IMR-90 (cell line): ENCODE data around the gene CCL23. TPM values are rescaled to one million over a fixed set of nuclear protein-coding genes. Genes with fewer than 3 reads are reported as not detected.

Experiments
- ATAC-seq: fragments of 200-7000 bp; cut with Tn5 transposase; 2 replicates; pipeline ENCODE4 v1.9.1; 2020; ENCODE audit warnings: low read depth, mild to moderate bottlenecking, moderate library complexity
- BruUV-seq: library from RNA; stranded (reverse); fragments of 400-500 nt; replicated peaks from 2 replicates; lab custom pipeline; 2021; lab: Mats Ljungman, UMichigan
- CTCF ChIA-PET: fragments of 300-600 bp; formaldehyde crosslinking; extraction: SDS; loops from one replicate; lab custom pipeline; 2021; ENCODE audit warnings: antibody characterized with exemption; lab: Yijun Ruan, JAX
- POLR2A ChIA-PET: fragments of 300-600 bp; sonication (Branson Sonifier 250); formaldehyde crosslinking; loops from one replicate; lab custom pipeline; 2022; ENCODE audit warnings: antibody characterized with exemption; ENCODE audit not compliant: unreplicated experiment; lab: Charles Lee
- DNase-seq: peaks from one replicate; pipeline ENCODE4 v3.0.0; 2013
- H2AFZ ChIP-seq: replicated peaks from 2 replicates; pipeline ENCODE3; 2013; ENCODE audit warnings: low read length, mild to moderate bottlenecking; ENCODE audit not compliant: poor library complexity
- H2AK5ac ChIP-seq: 2 replicates; pipeline ENCODE4 v1.6.1; 2013; ENCODE audit warnings: low read depth, low read length, inconsistent platforms
- H2AK9ac ChIP-seq: replicated peaks from 2 replicates; pipeline ENCODE3; 2013; ENCODE audit warnings: mild to moderate bottlenecking, low read depth, low read length, moderate library complexity; ENCODE audit not compliant: poor library complexity
- H2BK120ac ChIP-seq: 2 replicates; pipeline ENCODE4 v1.6.1; 2013; ENCODE audit warnings: low read depth, low read length, inconsistent platforms
- H2BK15ac ChIP-seq: 3 replicates; pipeline ENCODE4 v1.6.1; 2013; ENCODE audit warnings: low read depth, low read length, inconsistent platforms
- H2BK20ac ChIP-seq: 2 replicates; pipeline ENCODE4 v1.6.1; 2013; ENCODE audit warnings: low read depth, mild to moderate bottlenecking, inconsistent platforms, low read length, moderate library complexity
- H2BK5ac ChIP-seq: 2 replicates; pipeline ENCODE4 v1.6.1; 2013; ENCODE audit warnings: mild to moderate bottlenecking, low read depth, low read length, inconsistent platforms; ENCODE audit not compliant: poor library complexity, severe bottlenecking
- H3K14ac ChIP-seq: replicated peaks from 2 replicates; pipeline ENCODE4 v1.6.1; 2013; ENCODE audit warnings: low read depth, low read length, inconsistent platforms
- H3K18ac ChIP-seq: 2 replicates; pipeline ENCODE4 v1.6.1; 2013; ENCODE audit warnings: low read depth, low read length, control low read depth
- H3K23ac ChIP-seq: 2 replicates; pipeline ENCODE4 v1.6.1; 2013; ENCODE audit warnings: low read depth, low read length, inconsistent platforms
- H3K27ac ChIP-seq: 2 replicates; pipeline ENCODE4 v1.5.1; 2013; ENCODE audit warnings: mild to moderate bottlenecking, control low read depth, low read length; ENCODE audit not compliant: insufficient read depth
- H3K27me3 ChIP-seq: 2 replicates; pipeline ENCODE4 v1.6.1; 2013; ENCODE audit warnings: low read length; ENCODE audit not compliant: control insufficient read depth, insufficient read depth
- H3K36me3 ChIP-seq: 2 replicates; pipeline ENCODE4 v1.6.1; 2013; ENCODE audit warnings: low read length, mixed read lengths; ENCODE audit not compliant: control insufficient read depth, insufficient read depth
- H3K4ac ChIP-seq: 2 replicates; pipeline ENCODE4 v1.6.1; 2013; ENCODE audit warnings: low read depth, low read length, inconsistent platforms
- H3K4me1 ChIP-seq: 2 replicates; pipeline ENCODE4 v1.6.1; 2013; ENCODE audit warnings: low read length, mixed read lengths; ENCODE audit not compliant: control insufficient read depth, insufficient read depth
- H3K4me2 ChIP-seq: 2 replicates; pipeline ENCODE4 v1.6.1; 2013; ENCODE audit warnings: low read depth, mild to moderate bottlenecking, control low read depth, low read length, moderate library complexity
- H3K4me3 ChIP-seq: 2 replicates; pipeline ENCODE4 v1.5.1; 2013; ENCODE audit warnings: low read depth, mild to moderate bottlenecking, control low read depth, low read length, moderate library complexity; ENCODE audit not compliant: insufficient read depth
- H3K56ac ChIP-seq: 2 replicates; pipeline ENCODE4 v1.6.1; 2013; ENCODE audit warnings: low read length, inconsistent platforms; ENCODE audit not compliant: insufficient read depth; ENCODE audit errors: extremely low read depth
- H3K79me1 ChIP-seq, 2 experiments: 2 replicates each; pipeline ENCODE4 v1.6.1; 2013; ENCODE audit warnings: low read length in 2 of 2, inconsistent platforms in 1 of 2, low read depth in 1 of 2
- H3K9ac ChIP-seq: 2 replicates; pipeline ENCODE4 v1.6.1; 2013; ENCODE audit warnings: low read depth, low read length, control low read depth
- H3K9me1 ChIP-seq: 2 replicates; pipeline ENCODE4 v1.6.1; 2013; ENCODE audit warnings: low read length, inconsistent platforms; ENCODE audit not compliant: insufficient read depth
- H3K9me3 ChIP-seq: 2 replicates; pipeline ENCODE4 v1.6.1; 2013; ENCODE audit warnings: low read length; ENCODE audit not compliant: control insufficient read depth, insufficient read depth
- H4K20me1 ChIP-seq: 2 replicates; pipeline ENCODE4 v1.6.1; 2013; ENCODE audit warnings: low read length, inconsistent platforms; ENCODE audit not compliant: insufficient read depth
- H4K5ac ChIP-seq: 2 replicates; pipeline ENCODE4 v1.6.1; 2013; ENCODE audit warnings: mild to moderate bottlenecking, low read depth, low read length, control low read depth
- H4K8ac ChIP-seq, 2 experiments: 2 replicates each; pipeline ENCODE4 v1.6.1; 2013; ENCODE audit warnings: low read depth in 2 of 2, low read length in 2 of 2, control low read depth in 1 of 2, inconsistent platforms in 1 of 2
- H4K91ac ChIP-seq: 2 replicates; pipeline ENCODE4 v1.6.1; 2013; ENCODE audit warnings: low read depth, low read length, inconsistent platforms; ENCODE audit not compliant: insufficient read depth
- BHLHE40 ChIP-seq: fragments of 150-350 bp; IDR thresholded peaks from 2 replicates; pipeline ENCODE4 v1.6.1; 2016; ENCODE audit warnings: mild to moderate bottlenecking, low read depth, low read length
- CEBPB ChIP-seq: IDR thresholded peaks from 2 replicates; pipeline ENCODE4 v1.6.1; 2012; ENCODE audit warnings: low read depth, low read length, improper control_type of control experiment
- CHD1 ChIP-seq: IDR thresholded peaks from 2 replicates; pipeline ENCODE4 v1.6.1; 2012; ENCODE audit warnings: low read depth, low read length, improper control_type of control experiment
- ELK1 ChIP-seq: fragments of 150-350 bp; IDR thresholded peaks from 2 replicates; pipeline ENCODE4 v1.6.1; 2016; ENCODE audit warnings: low read depth, mild to moderate bottlenecking, low read length, moderate library complexity, borderline replicate concordance
- FOS ChIP-seq: fragments of 150-350 bp; IDR thresholded peaks from 2 replicates; pipeline ENCODE4 v1.6.1; 2016; ENCODE audit warnings: low read depth, low read length
- MAFK ChIP-seq: IDR thresholded peaks from 2 replicates; pipeline ENCODE4 v1.6.1; 2012; ENCODE audit warnings: low read depth, low read length, improper control_type of control experiment
- MAZ ChIP-seq: IDR thresholded peaks from 2 replicates; pipeline ENCODE4 v1.6.1; 2012; ENCODE audit warnings: low read depth, mild to moderate bottlenecking, low read length, improper control_type of control experiment, moderate library complexity, borderline replicate concordance
- MXI1 ChIP-seq: IDR thresholded peaks from 2 replicates; pipeline ENCODE4 v1.6.1; 2012; ENCODE audit warnings: low read depth, mild to moderate bottlenecking, low read length, moderate library complexity, borderline replicate concordance
- NFE2L2 ChIP-seq: fragments of 150-350 bp; IDR thresholded peaks from 2 replicates; pipeline ENCODE4 v1.6.1; 2016; ENCODE audit warnings: low read depth, mild to moderate bottlenecking, low read length
- POLR2A ChIP-seq: IDR thresholded peaks from 2 replicates; pipeline ENCODE4 v1.6.1; 2012; ENCODE audit warnings: mild to moderate bottlenecking, low read depth, low read length
- RAD21 ChIP-seq: IDR thresholded peaks from 2 replicates; pipeline ENCODE4 v1.6.1; 2012; ENCODE audit warnings: low read length, improper control_type of control experiment
- RCOR1 ChIP-seq: IDR thresholded peaks from 2 replicates; pipeline ENCODE4 v1.6.1; 2012; ENCODE audit warnings: mild to moderate bottlenecking, low read length, improper control_type of control experiment; ENCODE audit not compliant: insufficient replicate concordance
- RFX5 ChIP-seq: IDR thresholded peaks from 2 replicates; pipeline ENCODE4 v1.8.0; 2012; ENCODE audit warnings: low read depth, mild to moderate bottlenecking, low read length, moderate library complexity
- SMC3 ChIP-seq: fragments of 150-350 bp; IDR thresholded peaks from 2 replicates; pipeline ENCODE4 v1.6.1; 2016; ENCODE audit warnings: low read depth, mild to moderate bottlenecking, antibody characterized with exemption, low read length, moderate library complexity
- USF2 ChIP-seq: fragments of 150-350 bp; IDR thresholded peaks from 2 replicates; pipeline ENCODE4 v1.6.1; 2017; ENCODE audit warnings: mild to moderate bottlenecking, antibody characterized with exemption, low read length, low read depth
- WGBS, 2 experiments: methylation state at CpG; one replicate each; pipeline versions ENCODE4 v1.1.5 to v1.1.7; 2013; ENCODE audit warnings: missing lambda C conversion rate in 2 of 2; ENCODE audit not compliant: insufficient read length in 1 of 2; ENCODE audit errors: extremely low coverage in 2 of 2; 5-methylcytosine and 5-hydroxymethylcytosine counted together
- dilution Hi-C: fragments of 300-500 bp; cut with HindIII; formaldehyde crosslinking; loops from one replicate; pipeline ENCODE4 v1.14.3; 2018; ENCODE audit warnings: low sequenced_read_pairs; ENCODE audit not compliant: unreplicated experiment
- in situ Hi-C: fragments of 300-500 bp; cut with MboI; formaldehyde crosslinking; loops from 3 replicates; pipeline ENCODE4 v1.14.3; 2019; ENCODE audit warnings: low sequenced_read_pairs, inconsistent platforms, mixed read lengths
- intact Hi-C: fragments of 100-400 bp; cut with micrococcal nuclease; formaldehyde crosslinking; loops from 2 replicates; pipeline ENCODE4 v1.10.0; 2022
- polyA plus RNA-seq, 3 experiments: library from polyadenylated mRNA; depleted of rRNA; stranded (reverse); fragments of >200 nt; gene quantifications; 2 replicates each; pipeline ENCODE4 v1.2.3, GENCODE V29; 2012; ENCODE audit warnings: low replicate concordance in 1 of 3
- total RNA-seq: library from RNA; depleted of rRNA; stranded (reverse); fragments of >200 nt; gene quantifications from 2 replicates; pipeline ENCODE4 v1.2.3, GENCODE V29; 2012
- TF ChIP-seq, protein P1 (sequence below): conservative IDR thresholded peaks from 2 replicates; pipeline ENCODE4 v1.5.1; 2012; ENCODE audit warnings: mild to moderate bottlenecking, low read depth, low read length, improper control_type of control experiment

The CCL23 gene
- total and polyA plus RNA-seq, 2 of the 4 experiments (the other 2 are of a cell fraction) = not detected

GRCh38 chr17:35972535-35972934 is 45.2 kb downstream of the CCL23 start:
- Histone ChIP-seq H3K56ac (no peak overlapping the region), H2BK120ac (no peak overlapping the region), H4K91ac (no peak overlapping the region), H3K9me1 (no peaks in the 10 kb centered on the region; the same call in 1 of the 2 replicates), H4K20me1 (no peaks in the 10 kb centered on the region), H2BK20ac (no peak overlapping the region), H2BK5ac (no peak overlapping the region), H3K9me3 (no peaks in the 10 kb centered on the region), H3K14ac (no peak overlapping the region), H3K4me3 (no peak overlapping the region), H3K9ac (no peak overlapping the region), H4K8ac (no peak overlapping the region), H2AK9ac (no peak overlapping the region), H3K79me1 (no peaks in the 10 kb centered on the region), H2AK5ac (no peak overlapping the region), H4K5ac (no peak overlapping the region), H2BK15ac (no peak overlapping the region), H3K27ac (no peak overlapping the region), H3K18ac (no peak overlapping the region), H3K4me2 (no peak overlapping the region), H3K4ac (no peak overlapping the region), H2AFZ (no peak overlapping the region), H3K4me1 (peaks cover 6% of the 10 kb centered on the region), H3K23ac (no peak overlapping the region), H3K27me3 (peaks cover 3% of the 10 kb centered on the region; the same call in 1 of the 2 replicates), H3K36me3 (no peaks in the 10 kb centered on the region)
- CTCF ChIA-PET = no interaction called here
- no peak for TF ChIP-seq MAZ
- TF ChIP-seq, protein P1, sequence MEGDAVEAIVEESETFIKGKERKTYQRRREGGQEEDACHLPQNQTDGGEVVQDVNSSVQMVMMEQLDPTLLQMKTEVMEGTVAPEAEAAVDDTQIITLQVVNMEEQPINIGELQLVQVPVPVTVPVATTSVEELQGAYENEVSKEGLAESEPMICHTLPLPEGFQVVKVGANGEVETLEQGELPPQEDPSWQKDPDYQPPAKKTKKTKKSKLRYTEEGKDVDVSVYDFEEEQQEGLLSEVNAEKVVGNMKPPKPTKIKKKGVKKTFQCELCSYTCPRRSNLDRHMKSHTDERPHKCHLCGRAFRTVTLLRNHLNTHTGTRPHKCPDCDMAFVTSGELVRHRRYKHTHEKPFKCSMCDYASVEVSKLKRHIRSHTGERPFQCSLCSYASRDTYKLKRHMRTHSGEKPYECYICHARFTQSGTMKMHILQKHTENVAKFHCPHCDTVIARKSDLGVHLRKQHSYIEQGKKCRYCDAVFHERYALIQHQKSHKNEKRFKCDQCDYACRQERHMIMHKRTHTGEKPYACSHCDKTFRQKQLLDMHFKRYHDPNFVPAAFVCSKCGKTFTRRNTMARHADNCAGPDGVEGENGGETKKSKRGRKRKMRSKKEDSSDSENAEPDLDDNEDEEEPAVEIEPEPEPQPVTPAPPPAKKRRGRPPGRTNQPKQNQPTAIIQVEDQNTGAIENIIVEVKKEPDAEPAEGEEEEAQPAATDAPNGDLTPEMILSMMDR = no peak
- no peak for TF ChIP-seq NFE2L2
- no peak for TF ChIP-seq CHD1
- TF ChIP-seq ELK1 = no peak
- no peak for TF ChIP-seq POLR2A
- TF ChIP-seq FOS = no peak
- no peak for TF ChIP-seq BHLHE40
- no peak for TF ChIP-seq RAD21
- TF ChIP-seq MXI1 = no peak
- TF ChIP-seq USF2 = no peak
- no peak for TF ChIP-seq RFX5
- TF ChIP-seq CEBPB = no peak
- no peak for TF ChIP-seq RCOR1
- no peak for TF ChIP-seq SMC3
- no peak for TF ChIP-seq MAFK
- in situ Hi-C loops = loop anchor here (5.0 kb wide), 1 partner anchor 175 kb away; no protein-coding TSS in a partner anchor
- no TSS peak for BruUV-seq
- WGBS, 2 experiments = 62% methylated on average over 3 of the region's 6 CpGs; no CpG with 5 or more reads in 1 of the 2 experiments
- POLR2A ChIA-PET = no interaction called here
- ATAC-seq (no peak), DNase-seq (no peak)
- intact Hi-C loops = no loop called here
- dilution Hi-C loops = no loop called here
